HG03469 (cell line): ENCODE measurements around the gene NR2F6.
A peak's percentile ranks its signal among the peaks of the same experiment; 100 is the strongest.

ENCODE experiments used
- ATAC-seq: cut with Tn5 transposase; IDR thresholded peaks from one replicate; pipeline ENCODE4 v1.9.1; 2021; ENCODE audit warnings: mild to moderate bottlenecking, moderate library complexity, moderate number of reproducible peaks; ENCODE audit not compliant: unreplicated experiment

NR2F6 gene

GRCh38 chr19:17264641-17264979 is 18.9 kb upstream of the NR2F6 start, which contains the start of gene USHBP1:
TSS of gene USHBP1 (minus strand) at chr19:17264745. CDS start at chr19:17264299, 446 bp downstream.
- ATAC-seq, result no peak

GRCh38 chr19:17263712-17264640 is 18.3 kb upstream of the NR2F6 start:
- no peak for ATAC-seq

DNA sequence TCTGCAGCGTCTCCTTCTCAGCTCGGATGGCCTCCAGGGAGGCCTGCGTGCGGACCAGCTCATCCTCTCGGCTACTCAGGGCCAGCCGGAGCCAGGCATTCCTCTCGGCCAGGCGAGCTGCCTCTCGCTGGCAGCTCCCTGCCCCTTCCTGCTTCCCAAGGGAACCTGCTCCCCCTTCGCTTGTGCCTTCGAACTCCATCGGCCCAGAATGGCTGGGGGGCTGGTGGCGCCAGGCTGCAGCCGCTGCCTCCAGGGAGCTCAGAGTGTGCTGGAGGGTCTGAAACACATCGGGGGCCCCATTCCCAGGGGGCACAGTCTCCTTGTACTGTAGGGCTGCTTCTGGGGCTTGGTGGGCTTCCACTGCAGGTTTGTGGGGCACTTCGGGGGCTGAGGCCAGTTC is 16.8 kb upstream of the NR2F6 start:
- ATAC-seq, result no peak

DNA sequence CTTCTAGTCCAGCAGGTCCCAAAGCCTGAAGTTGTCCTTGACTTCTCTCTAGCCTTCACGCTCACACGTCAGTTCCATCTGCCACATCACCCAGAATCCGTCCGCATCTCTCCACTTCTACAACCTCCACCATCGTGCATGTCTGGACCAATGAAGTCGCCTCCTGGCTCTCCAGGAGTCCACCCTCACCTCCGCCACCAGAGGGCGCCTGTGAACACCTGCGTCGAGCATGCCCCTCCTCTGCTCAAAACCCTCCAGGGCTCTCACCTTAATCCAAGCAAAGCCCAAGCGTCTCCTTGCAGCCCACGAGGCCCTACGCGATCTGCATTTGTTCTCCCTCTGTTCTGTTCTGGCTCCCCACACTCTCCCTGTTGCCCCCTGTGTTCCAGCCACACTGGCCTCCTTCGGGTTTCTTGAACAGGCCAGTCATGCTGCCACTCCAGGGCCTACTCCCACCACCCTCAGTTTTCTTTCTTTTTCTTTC is 15.2 kb upstream of the NR2F6 start:
- ATAC-seq, result peak; percentile 65

DNA sequence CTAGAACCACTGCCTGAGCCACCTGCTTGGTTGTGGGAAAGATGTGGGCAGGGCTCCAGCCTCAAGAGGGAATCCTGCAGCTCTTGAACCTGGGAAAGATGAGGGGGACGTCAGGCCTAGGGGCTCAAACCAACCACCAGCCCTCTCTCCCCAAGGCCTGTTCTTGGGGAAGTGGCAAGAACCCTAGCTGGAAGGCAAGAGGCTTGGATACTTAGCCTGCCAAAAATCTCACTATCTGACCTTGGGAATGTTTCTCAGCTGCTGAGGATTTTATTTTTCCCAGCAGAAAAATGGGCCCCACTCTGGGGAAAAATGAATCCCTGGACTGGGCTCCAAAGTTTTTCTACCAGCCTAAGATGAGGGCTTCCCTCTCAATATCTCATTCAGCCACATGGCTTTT is 14.2 kb upstream of the NR2F6 start:
- ATAC-seq, result no peak

DNA sequence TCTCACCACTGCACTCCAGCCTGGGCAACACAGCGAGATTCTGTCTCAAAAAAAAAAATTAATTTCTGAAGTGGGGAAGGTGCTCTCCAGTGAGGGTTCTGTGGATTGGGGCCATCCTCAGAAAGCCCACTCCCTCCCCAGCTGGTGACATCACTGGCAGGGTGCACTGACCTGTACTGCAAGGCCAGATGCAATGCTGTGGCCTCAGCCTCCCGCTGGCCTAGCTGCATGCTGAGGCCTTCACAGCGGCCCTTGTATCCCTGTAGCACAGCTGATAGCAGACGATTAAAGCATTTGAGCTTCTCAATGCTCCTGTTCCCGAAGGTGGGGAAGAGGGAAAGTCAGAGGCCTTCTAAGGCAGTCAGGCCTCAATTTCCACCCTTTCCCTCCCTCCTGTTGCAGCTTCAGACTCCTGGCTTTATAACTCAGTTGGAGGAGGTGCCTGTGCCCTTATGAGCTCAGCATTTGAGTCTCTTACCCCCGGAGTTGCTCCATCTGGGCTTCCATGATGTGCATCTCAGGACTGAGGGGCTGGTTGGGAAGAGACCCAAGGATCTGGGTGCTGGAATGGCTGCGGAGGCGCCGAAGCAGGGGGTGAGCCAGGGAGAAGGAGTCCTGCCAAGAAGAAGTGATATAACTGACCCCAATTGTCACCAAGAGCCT is 13.5 kb upstream of the NR2F6 start:
- ATAC-seq, result no peak

GRCh38 chr19:17256130-17256529 is 10.4 kb upstream of the NR2F6 start:
- no peak for ATAC-seq

GRCh38 chr19:17255150-17255621 is 9.5 kb upstream of the NR2F6 start:
- no peak for ATAC-seq

DNA sequence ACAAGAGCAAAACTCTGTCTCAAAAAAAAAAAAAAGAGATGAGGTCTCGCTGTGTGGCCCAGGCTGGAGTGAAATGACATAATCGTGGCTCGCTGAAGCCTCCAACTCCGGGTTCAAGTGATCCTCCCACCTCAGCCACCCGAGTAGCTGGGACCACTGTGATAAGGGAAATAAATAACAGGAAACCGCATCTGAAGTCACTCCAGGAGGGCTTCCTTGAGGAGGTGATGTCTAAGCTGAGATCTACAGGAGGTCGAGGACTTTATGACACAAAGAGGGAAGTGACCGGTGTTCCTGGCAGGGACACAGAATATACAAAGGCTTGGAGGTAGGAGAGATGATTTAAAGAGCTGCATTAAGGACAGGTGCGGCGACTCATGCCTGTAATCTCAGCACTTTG is 8.9 kb upstream of the NR2F6 start:
- ATAC-seq, result no peak

GRCh38 chr19:17249887-17250548 is 4.3 kb upstream of the NR2F6 start:
- ATAC-seq, result no peak

- ATAC-seq, result no peak
Measured at GRCh38 chr19:17248011-17248776, 2.5 kb upstream of the NR2F6 start.

GRCh38 chr19:17246681-17247425 is 1.1 kb upstream of the NR2F6 start:
- ATAC-seq, result no peak

- no peak for ATAC-seq
Measured at GRCh38 chr19:17244618-17245534, 843 bp downstream of the NR2F6 start.

GRCh38 chr19:17243830-17244617 is 1.7 kb downstream of the NR2F6 start:
- no peak for ATAC-seq

- no peak for ATAC-seq
Measured at GRCh38 chr19:17243211-17243829, 2.4 kb downstream of the NR2F6 start.

DNA sequence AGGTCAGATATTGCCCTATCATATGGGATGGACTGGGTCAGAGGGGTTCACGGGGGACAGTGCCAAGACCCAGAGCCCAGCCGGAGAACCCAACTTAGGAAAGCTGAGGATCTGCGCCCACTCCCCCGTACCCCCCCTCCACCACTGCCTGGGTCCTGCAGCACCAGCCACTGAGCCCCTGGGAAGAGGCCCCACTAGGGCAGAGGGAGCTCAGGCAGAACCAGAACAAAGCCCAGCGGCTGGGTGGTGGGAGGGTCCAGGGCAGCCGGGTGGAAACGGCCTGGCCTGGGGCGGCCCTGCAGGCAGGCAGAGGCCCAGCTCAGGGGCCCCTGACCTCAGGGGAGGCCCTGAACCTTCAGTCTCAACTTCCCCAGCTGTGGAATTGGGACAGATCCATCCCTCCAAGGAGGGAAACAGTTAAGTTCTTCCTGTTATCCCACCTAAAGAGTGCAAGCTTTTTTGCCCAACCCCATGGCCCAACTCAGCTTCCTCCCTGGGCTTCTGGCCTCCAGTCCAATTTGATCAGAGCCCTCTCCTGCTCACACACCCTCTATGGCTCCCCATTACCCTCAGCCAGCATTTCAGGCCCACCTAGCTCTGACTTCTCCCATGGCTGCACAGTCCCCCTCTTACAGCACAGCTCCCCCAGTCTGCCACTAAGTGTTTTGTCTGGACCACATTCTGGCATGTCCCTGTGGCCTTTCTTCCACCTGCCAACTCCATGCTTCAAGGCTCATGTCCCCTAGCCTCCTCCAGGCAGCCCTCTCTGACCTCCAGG is 3.1 kb downstream of the NR2F6 start:
- ATAC-seq, result no peak
